Breast epithelium (tissue), 4 donors: ENCODE measurements around the gene NAA38. TPM values are rescaled to one million over a fixed set of nuclear protein-coding genes. Genes with fewer than 3 reads are reported as not detected.
A peak's percentile ranks its signal among the peaks of the same experiment; 100 is the strongest.

Experiments
- DNase-seq, 2 donors: peaks; one replicate each; pipeline ENCODE4 v3.0.0-alpha.2; 2019; ENCODE audit warnings: low spot score in 2 of 2
- H3K27ac ChIP-seq, 2 donors: fragments of 200-600 bp; sonication (generic) in 1 of 2; one replicate each; pipeline ENCODE4 v1.5.1; 2016 to 2019; ENCODE audit warnings: mild to moderate bottlenecking in 1 of 2
- H3K27me3 ChIP-seq, 2 donors: fragments of 200-600 bp; sonication (generic) in 1 of 2; one replicate each; pipeline versions ENCODE4 v1.5.1 to v1.6.0; 2017 to 2019; ENCODE audit warnings: control low read depth in 1 of 2, mild to moderate bottlenecking in 1 of 2
- H3K36me3 ChIP-seq: fragments of 200-600 bp; one replicate; pipeline ENCODE4 v1.5.1; 2019
- H3K4me1 ChIP-seq, 2 donors: fragments of 200-600 bp; sonication (generic); one replicate each; pipeline ENCODE4 v1.5.1; 2016 to 2019; ENCODE audit warnings: control low read depth in 1 of 2
- H3K4me3 ChIP-seq, 3 donors: fragments of 200-600 bp; sonication (generic); 1 replicate in 2 of 3; 2 replicates in 1 of 3; pipeline ENCODE4 v1.5.1; 2016 to 2019; ENCODE audit warnings: mild to moderate bottlenecking in 3 of 3, moderate library complexity in 2 of 3
- H3K9me3 ChIP-seq, 2 donors: fragments of 200-600 bp; sonication (generic) in 1 of 2; one replicate each; pipeline ENCODE4 v1.5.1; 2016 to 2019; ENCODE audit warnings: control low read depth in 1 of 2
- POLR2A ChIP-seq: fragments of 450-650 bp; IDR thresholded peaks from one replicate; pipeline ENCODE4 v1.6.1; 2016; ENCODE audit warnings: antibody characterized with exemption, mild to moderate bottlenecking, moderate library complexity
- POLR2AphosphoS5 ChIP-seq, 3 donors: sonication (generic); formaldehyde crosslinking; IDR thresholded peaks; one replicate each; pipeline ENCODE4 v1.6.1; 2017; ENCODE audit warnings: antibody characterized with exemption in 3 of 3
- intact Hi-C: fragments of 100-400 bp; cut with DNase I; formaldehyde crosslinking; loops from one replicate; pipeline ENCODE4 v1.15.1; 2023; ENCODE audit warnings: low total_unique reads
- total RNA-seq, 3 donors: library from RNA; depleted of rRNA; stranded (reverse); fragments of >200 nt; gene quantifications; one replicate each; pipeline ENCODE4 v1.1.0, GENCODE V29; 2016
- TF ChIP-seq, protein P1 (sequence below), 3 donors: fragments of 450-650 bp; IDR thresholded peaks; one replicate each; pipeline ENCODE4 v1.5.1; 2016 to 2017; ENCODE audit warnings: antibody characterized with exemption in 3 of 3, mild to moderate bottlenecking in 3 of 3, moderate library complexity in 3 of 3

NAA38 gene
- total RNA-seq, 3 donors from 2014 or later: 84.7 to 92.4 (median 89.9) TPM

DNA sequence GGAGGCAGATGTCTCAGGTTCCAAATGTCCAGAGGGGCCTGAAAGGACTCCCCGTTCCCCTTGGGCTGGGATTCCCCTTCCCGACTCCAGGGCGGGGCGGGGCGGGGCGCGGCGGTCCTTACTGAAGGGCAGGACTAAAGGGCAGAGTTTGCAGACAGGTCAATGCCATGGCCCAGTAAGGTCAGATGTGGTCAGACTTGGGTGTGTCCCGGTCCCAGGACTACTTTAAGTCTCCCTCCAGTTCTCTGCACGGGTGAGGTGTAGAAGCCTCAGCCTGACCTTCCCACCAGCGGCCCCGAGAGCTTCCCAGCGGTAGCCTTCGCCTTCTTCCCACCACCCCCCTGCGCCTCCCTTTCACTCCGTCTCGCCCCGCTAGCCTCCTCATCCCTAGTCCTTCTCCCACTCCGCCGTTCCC, 22.8 kb downstream of the NAA38 start:
- TF ChIP-seq, protein P1, sequence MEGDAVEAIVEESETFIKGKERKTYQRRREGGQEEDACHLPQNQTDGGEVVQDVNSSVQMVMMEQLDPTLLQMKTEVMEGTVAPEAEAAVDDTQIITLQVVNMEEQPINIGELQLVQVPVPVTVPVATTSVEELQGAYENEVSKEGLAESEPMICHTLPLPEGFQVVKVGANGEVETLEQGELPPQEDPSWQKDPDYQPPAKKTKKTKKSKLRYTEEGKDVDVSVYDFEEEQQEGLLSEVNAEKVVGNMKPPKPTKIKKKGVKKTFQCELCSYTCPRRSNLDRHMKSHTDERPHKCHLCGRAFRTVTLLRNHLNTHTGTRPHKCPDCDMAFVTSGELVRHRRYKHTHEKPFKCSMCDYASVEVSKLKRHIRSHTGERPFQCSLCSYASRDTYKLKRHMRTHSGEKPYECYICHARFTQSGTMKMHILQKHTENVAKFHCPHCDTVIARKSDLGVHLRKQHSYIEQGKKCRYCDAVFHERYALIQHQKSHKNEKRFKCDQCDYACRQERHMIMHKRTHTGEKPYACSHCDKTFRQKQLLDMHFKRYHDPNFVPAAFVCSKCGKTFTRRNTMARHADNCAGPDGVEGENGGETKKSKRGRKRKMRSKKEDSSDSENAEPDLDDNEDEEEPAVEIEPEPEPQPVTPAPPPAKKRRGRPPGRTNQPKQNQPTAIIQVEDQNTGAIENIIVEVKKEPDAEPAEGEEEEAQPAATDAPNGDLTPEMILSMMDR (IDR thresholded peaks at IDR 0.05): no peak
- no peak for TF ChIP-seq POLR2AphosphoS5 (IDR thresholded peaks at IDR 0.05)
- TF ChIP-seq POLR2A: no peak
- intact Hi-C loops: no loop called here
- Histone ChIP-seq H3K4me3 (peak overlapping the region; percentile 70 to 74 (median 74)), H3K9me3 (no peaks in the 10 kb centered on the region), H3K36me3 (no peaks in the 10 kb centered on the region), H3K27me3 (no peaks in the 10 kb centered on the region), H3K27ac (peak overlapping the region; percentile 97 to 99), H3K4me1 (peaks cover 8 to 28% of the 10 kb centered on the region in 2 donors)
- DNase-seq: peak; percentile 54 to 65

DNA sequence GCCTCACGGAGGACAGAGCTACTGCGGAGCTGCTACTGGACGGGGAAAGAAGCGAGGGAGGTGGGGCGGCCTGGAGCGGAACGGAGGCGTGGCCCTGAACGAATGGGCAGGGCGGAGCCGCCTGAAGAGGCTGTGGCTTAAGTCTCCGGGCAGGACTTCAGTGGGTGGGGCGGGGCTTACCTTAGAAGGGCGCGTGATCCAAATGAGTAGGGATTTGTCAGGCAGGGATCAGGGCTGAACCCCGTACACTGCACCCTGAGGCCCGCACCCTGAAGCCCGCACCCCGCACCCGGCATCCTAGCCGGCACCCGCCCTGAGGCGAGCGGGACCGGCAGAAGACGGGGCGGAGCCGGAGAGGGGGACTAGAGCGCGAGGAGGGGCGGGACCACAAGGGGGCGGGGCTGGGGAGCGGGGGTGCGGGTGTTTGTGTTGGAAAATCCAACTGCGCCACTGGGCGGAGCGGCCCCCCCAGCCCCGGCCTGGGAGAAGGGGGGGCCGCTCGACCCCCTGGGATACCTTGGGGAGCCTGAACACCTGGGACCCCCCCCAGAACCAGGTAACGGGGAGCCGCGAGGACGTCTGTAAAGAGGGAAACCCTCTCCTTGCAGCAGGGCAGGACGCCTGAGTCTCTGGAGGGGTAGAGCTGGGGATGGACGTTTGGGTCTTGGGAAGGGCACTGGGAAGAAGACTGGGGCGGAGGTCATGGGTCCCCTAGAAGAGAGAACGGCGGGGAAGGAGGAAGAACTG, 23.4 kb downstream of the NAA38 start, which contains the start of gene KDM6B:
KDM6B (plus strand) TSS at position 423 of the 747 bp plus-strand sequence. CDS start 11,338 bp downstream, outside the sequence.
- H3K27ac ChIP-seq: peak within 1 kb of the TSS; percentile 97 to 99
- intact Hi-C loops: no loop called here
- H3K27me3 ChIP-seq: no peaks in the 10 kb centered on the region

DNA sequence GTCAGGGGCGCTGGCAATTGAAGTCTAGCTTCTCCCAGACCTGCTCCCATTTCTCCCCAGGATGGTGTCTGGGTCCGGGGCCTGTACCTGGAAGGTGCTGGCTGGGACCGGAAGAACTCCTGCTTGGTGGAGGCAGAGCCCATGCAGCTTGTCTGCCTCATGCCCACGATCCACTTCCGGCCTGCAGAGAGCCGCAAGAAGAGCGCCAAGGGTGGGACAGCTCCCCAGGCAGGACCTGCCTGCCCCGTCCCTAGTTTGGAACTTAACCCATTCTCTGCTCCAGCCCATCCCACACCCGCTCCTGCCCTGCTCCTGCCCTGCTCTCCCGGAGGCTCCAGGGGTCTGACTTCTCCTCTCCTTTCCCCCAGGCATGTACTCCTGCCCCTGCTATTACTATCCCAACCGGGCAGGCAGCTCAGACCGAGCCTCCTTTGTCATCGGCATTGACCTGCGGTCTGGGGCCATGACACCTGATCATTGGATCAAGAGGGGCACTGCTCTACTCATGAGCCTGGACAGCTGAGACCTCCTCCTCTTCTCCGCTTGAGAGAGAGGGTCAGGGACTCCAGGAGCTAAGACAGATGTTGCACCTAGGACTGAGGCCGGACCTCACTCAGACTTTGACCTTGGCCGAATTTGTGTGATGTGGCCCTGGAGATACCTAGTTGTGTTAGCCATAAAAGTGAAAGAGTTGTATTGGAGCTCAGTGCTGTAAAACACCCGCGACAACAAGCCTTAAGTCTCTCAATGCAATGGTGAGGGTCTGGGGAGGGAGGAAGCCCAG, 24.2 kb downstream of the NAA38 start:
- H3K4me3 ChIP-seq: peak overlapping the region in 2 of 3 donors; percentile 74
- no peaks in the 10 kb centered on the region for H3K9me3 ChIP-seq
- TF ChIP-seq POLR2AphosphoS5 (IDR thresholded peaks at IDR 0.05): peak in 1 of 3 donors; percentile 2
- TF ChIP-seq, protein P1 (IDR thresholded peaks at IDR 0.05): no peak
- no peaks in the 10 kb centered on the region for H3K27me3 ChIP-seq
- no peaks in the 10 kb centered on the region for H3K36me3 ChIP-seq
- peaks cover 0 to 19% of the 10 kb centered on the region in 2 donors for H3K4me1 ChIP-seq
- DNase-seq: peak in 1 of 2 donors; percentile 47
- intact Hi-C loops: no loop called here
- peak overlapping the region; percentile 97 to 99 for H3K27ac ChIP-seq

More for the DNA sequence above, 23.4 kb downstream of the NAA38 start, which contains the start of gene KDM6B:
- Histone ChIP-seq H3K36me3 (no peaks in the 10 kb centered on the region), H3K9me3 (no peaks in the 10 kb centered on the region), H3K4me1 (peaks cover 4 to 22% of the 10 kb centered on the region in 2 donors), H3K4me3 (peak within 1 kb of the TSS; percentile 70 to 74 (median 74))
- DNase-seq: peak; percentile 93 to 95
- TF ChIP-seq POLR2AphosphoS5 (IDR thresholded peaks at IDR 0.05): peak in 2 of 3 donors; percentile 46 to 56
- peak; percentile 25 for TF ChIP-seq POLR2A
- TF ChIP-seq, protein P1 (IDR thresholded peaks at IDR 0.05): no peak

DNA sequence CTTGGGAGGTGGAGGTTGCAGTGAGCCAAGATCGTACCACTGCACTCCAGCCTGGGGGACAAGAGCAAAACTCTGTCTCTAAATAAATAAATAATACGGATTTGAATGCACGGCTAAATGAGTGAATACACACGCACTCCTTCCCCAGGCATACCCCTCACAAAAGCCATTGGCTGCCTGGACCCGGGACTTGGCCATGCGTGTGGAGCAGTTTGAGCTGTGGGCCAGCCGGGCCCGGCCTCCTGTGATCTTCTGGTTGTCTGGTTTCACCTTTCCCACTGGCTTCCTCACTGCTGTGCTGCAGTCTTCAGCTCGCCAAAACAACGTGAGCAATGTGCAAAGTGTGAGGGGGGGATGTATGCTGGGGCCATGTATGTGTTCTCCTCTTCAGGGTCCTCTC, 24.9 kb downstream of the NAA38 start:
- DNase-seq: peak in 1 of 2 donors; percentile 48
- Histone ChIP-seq H3K9me3 (no peaks in the 10 kb centered on the region), H3K36me3 (no peaks in the 10 kb centered on the region), H3K4me1 (peaks cover 0 to 13% of the 10 kb centered on the region in 2 donors), H3K27me3 (no peaks in the 10 kb centered on the region), H3K27ac (no peak overlapping the region), H3K4me3 (no peak overlapping the region)
- intact Hi-C loops: no loop called here
- TF ChIP-seq, protein P1 (IDR thresholded peaks at IDR 0.05): no peak
- TF ChIP-seq POLR2AphosphoS5 (IDR thresholded peaks at IDR 0.05) (no peak), POLR2A (no peak)
